Measurements from ENCODE around the gene COBL. TPM values are rescaled to one million over a fixed set of nuclear protein-coding genes. Genes with fewer than 3 reads are reported as not detected.

COBL gene
- total RNA-seq, 2 experiments from 2014 or later: not detected

- H3K27me3 Mint-ChIP-seq: no peaks in the 10 kb centered on the region
- DNase-seq: no peak
- H3K9me3 Mint-ChIP-seq (ENCODE audit: low read depth): no peaks in the 10 kb centered on the region
- intact Hi-C loops (cut with DNase I, micrococcal nuclease): no loop called here
- ChIA-PET POLR2A (no interaction called here), CTCF (no interaction called here)
- H3K4me1 Mint-ChIP-seq: no peaks in the 10 kb centered on the region
- H3K36me3 Mint-ChIP-seq (ENCODE audit: low read depth): no peaks in the 10 kb centered on the region
- H3K27ac Mint-ChIP-seq: no peak overlapping the region
- H3K4me3 Mint-ChIP-seq: no peak overlapping the region
- ATAC-seq: no peak
These were observed 60.9 kb downstream of the COBL start for GRCh38 chr7:51255536-51256208.

- intact Hi-C loops (cut with DNase I, micrococcal nuclease): no loop called here
- Mint-ChIP-seq H3K9me3 (ENCODE audit: low read depth) (no peaks in the 10 kb centered on the region), H3K27ac (no peak overlapping the region), H3K36me3 (ENCODE audit: low read depth) (no peaks in the 10 kb centered on the region), H3K4me3 (no peak overlapping the region), H3K27me3 (no peaks in the 10 kb centered on the region), H3K4me1 (no peaks in the 10 kb centered on the region)
- POLR2A ChIA-PET: no interaction called here
- CTCF ChIA-PET: no interaction called here
- DNase-seq (no peak), ATAC-seq (no peak)
These were observed 61.6 kb downstream of the COBL start for GRCh38 chr7:51255036-51255435.

GRCh38 chr7:51253157-51253556 is 63.5 kb downstream of the COBL start:
- intact Hi-C loops (cut with DNase I, micrococcal nuclease): no loop called here
- Mint-ChIP-seq H3K27ac (no peak overlapping the region), H3K27me3 (peaks cover 4% of the 10 kb centered on the region), H3K4me3 (no peak overlapping the region), H3K9me3 (ENCODE audit: low read depth) (no peaks in the 10 kb centered on the region), H3K36me3 (ENCODE audit: low read depth) (no peaks in the 10 kb centered on the region), H3K4me1 (no peaks in the 10 kb centered on the region)
- ChIA-PET POLR2A (no interaction called here), CTCF (no interaction called here)
- ATAC-seq: no peak
- DNase-seq: no peak

- Mint-ChIP-seq H3K9me3 (ENCODE audit: low read depth) (no peaks in the 10 kb centered on the region), H3K27me3 (peaks cover 4% of the 10 kb centered on the region), H3K4me1 (no peaks in the 10 kb centered on the region), H3K36me3 (ENCODE audit: low read depth) (no peaks in the 10 kb centered on the region), H3K4me3 (no peak overlapping the region), H3K27ac (no peak overlapping the region)
- intact Hi-C loops (cut with DNase I, micrococcal nuclease): no loop called here
- ChIA-PET CTCF (no interaction called here), POLR2A (no interaction called here)
- ATAC-seq (no peak), DNase-seq (no peak)
These were observed 65.3 kb downstream of the COBL start for GRCh38 chr7:51251290-51251689.

GRCh38 chr7:51250512-51250911 is 66.1 kb downstream of the COBL start:
- ChIA-PET POLR2A (no interaction called here), CTCF (no interaction called here)
- ATAC-seq: no peak
- H3K9me3 Mint-ChIP-seq (ENCODE audit: low read depth): no peaks in the 10 kb centered on the region
- no peak for DNase-seq
- no peaks in the 10 kb centered on the region for H3K4me1 Mint-ChIP-seq
- H3K36me3 Mint-ChIP-seq (ENCODE audit: low read depth): no peaks in the 10 kb centered on the region
- no peak overlapping the region for H3K4me3 Mint-ChIP-seq
- peaks cover 4% of the 10 kb centered on the region for H3K27me3 Mint-ChIP-seq
- H3K27ac Mint-ChIP-seq: no peak overlapping the region
- intact Hi-C loops (cut with DNase I, micrococcal nuclease): no loop called here

- peaks cover 4% of the 10 kb centered on the region for H3K27me3 Mint-ChIP-seq
- ATAC-seq (no peak), DNase-seq (no peak)
- H3K27ac Mint-ChIP-seq: no peak overlapping the region
- H3K4me1 Mint-ChIP-seq: no peaks in the 10 kb centered on the region
- ChIA-PET POLR2A (no interaction called here), CTCF (no interaction called here)
- no peaks in the 10 kb centered on the region for H3K36me3 Mint-ChIP-seq (ENCODE audit: low read depth)
- no peaks in the 10 kb centered on the region for H3K9me3 Mint-ChIP-seq (ENCODE audit: low read depth)
- no peak overlapping the region for H3K4me3 Mint-ChIP-seq
- intact Hi-C loops (cut with DNase I, micrococcal nuclease): no loop called here
These were observed 66.6 kb downstream of the COBL start for GRCh38 chr7:51249991-51250390.

GRCh38 chr7:51249187-51249945 is 67.2 kb downstream of the COBL start:
- CTCF ChIA-PET: no interaction called here
- no peaks in the 10 kb centered on the region for H3K9me3 Mint-ChIP-seq (ENCODE audit: low read depth)
- no peak overlapping the region for H3K4me3 Mint-ChIP-seq
- H3K36me3 Mint-ChIP-seq (ENCODE audit: low read depth): no peaks in the 10 kb centered on the region
- DNase-seq: no peak
- no peak overlapping the region for H3K27ac Mint-ChIP-seq
- intact Hi-C loops (cut with DNase I, micrococcal nuclease): no loop called here
- POLR2A ChIA-PET: no interaction called here
- peaks cover 4% of the 10 kb centered on the region for H3K27me3 Mint-ChIP-seq
- ATAC-seq: no peak
- no peaks in the 10 kb centered on the region for H3K4me1 Mint-ChIP-seq

- no peak for ATAC-seq
- Mint-ChIP-seq H3K4me1 (no peaks in the 10 kb centered on the region), H3K27me3 (peaks cover 4% of the 10 kb centered on the region), H3K36me3 (ENCODE audit: low read depth) (no peaks in the 10 kb centered on the region), H3K4me3 (no peak overlapping the region), H3K9me3 (ENCODE audit: low read depth) (no peaks in the 10 kb centered on the region), H3K27ac (no peak overlapping the region)
- intact Hi-C loops (cut with DNase I, micrococcal nuclease): no loop called here
- POLR2A ChIA-PET: no interaction called here
- CTCF ChIA-PET: no interaction called here
- DNase-seq: no peak
These were observed 70.1 kb downstream of the COBL start for GRCh38 chr7:51246258-51247245.

GRCh38 chr7:51244885-51245284 is 71.7 kb downstream of the COBL start:
- Mint-ChIP-seq H3K27ac (no peak overlapping the region), H3K4me1 (no peaks in the 10 kb centered on the region), H3K4me3 (no peak overlapping the region), H3K9me3 (ENCODE audit: low read depth) (no peaks in the 10 kb centered on the region), H3K27me3 (peaks cover 4% of the 10 kb centered on the region), H3K36me3 (ENCODE audit: low read depth) (no peaks in the 10 kb centered on the region)
- CTCF ChIA-PET: interaction anchor here (0.6 kb wide), 1 partner anchor 84 kb away, joined by 3 read pairs; no protein-coding TSS in a partner anchor
- ATAC-seq (no peak), DNase-seq (no peak)
- intact Hi-C loops (cut with DNase I, micrococcal nuclease): no loop called here
- POLR2A ChIA-PET: no interaction called here

- Mint-ChIP-seq H3K4me1 (no peaks in the 10 kb centered on the region), H3K4me3 (no peak overlapping the region), H3K27ac (no peak overlapping the region), H3K27me3 (peaks cover under 1% of the 10 kb centered on the region), H3K9me3 (ENCODE audit: low read depth) (no peaks in the 10 kb centered on the region), H3K36me3 (ENCODE audit: low read depth) (no peaks in the 10 kb centered on the region)
- DNase-seq (no peak), ATAC-seq (no peak)
- CTCF ChIA-PET: no interaction called here
- POLR2A ChIA-PET: no interaction called here
- intact Hi-C loops (cut with DNase I, micrococcal nuclease): no loop called here
These were observed 72.6 kb downstream of the COBL start for GRCh38 chr7:51244053-51244452.

- no peak for DNase-seq
- H3K4me1 Mint-ChIP-seq: no peaks in the 10 kb centered on the region
- intact Hi-C loops (cut with DNase I, micrococcal nuclease): no loop called here
- CTCF ChIA-PET: no interaction called here
- H3K27me3 Mint-ChIP-seq: no peaks in the 10 kb centered on the region
- no peak overlapping the region for H3K4me3 Mint-ChIP-seq
- ATAC-seq: no peak
- no peaks in the 10 kb centered on the region for H3K9me3 Mint-ChIP-seq (ENCODE audit: low read depth)
- POLR2A ChIA-PET: no interaction called here
- no peak overlapping the region for H3K27ac Mint-ChIP-seq
- no peaks in the 10 kb centered on the region for H3K36me3 Mint-ChIP-seq (ENCODE audit: low read depth)
These were observed 73.0 kb downstream of the COBL start for GRCh38 chr7:51243631-51244030.

Measured in activated CD4-positive, alpha-beta T cell treated with anti-CD3 and anti-CD28 coated beads for 36 hours (primary cell).